ENCODE results near the gene CHMP3. TPM values are rescaled to one million over a fixed set of nuclear protein-coding genes. Genes with fewer than 3 reads are reported as not detected.
A peak's percentile ranks its signal among the peaks of the same experiment; 100 is the strongest.

The CHMP3 gene
- total and polyA plus RNA-seq, 2 of the 8 experiments (the other 6 are each of a cell fraction or from before 2014, with no cell fraction given), result 11.7 to 21.9 TPM

DNA sequence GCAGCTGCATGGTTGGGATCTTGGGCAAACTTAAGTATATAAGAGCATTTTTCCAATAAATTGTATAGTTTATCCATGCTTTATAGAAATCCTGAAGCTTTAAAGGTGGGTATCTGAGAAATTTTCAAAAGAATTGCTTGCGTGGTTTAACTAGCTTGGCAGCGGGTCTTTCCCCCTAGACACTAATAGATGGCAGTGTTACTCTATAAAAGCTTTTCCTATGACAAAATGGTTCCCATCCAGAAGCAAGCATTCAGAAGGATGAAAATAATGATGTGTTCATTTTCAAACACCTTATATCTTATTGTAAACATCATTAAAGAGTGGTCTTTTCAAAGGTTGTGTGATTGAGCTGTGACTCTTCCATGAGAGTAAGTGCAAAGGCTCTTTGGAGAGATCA lies 76.2 kb downstream of the CHMP3 start:
- no peaks in the 10 kb centered on the region for H3K79me1 ChIP-seq (ENCODE audit: low read depth, low read length)
- H3K79me2 ChIP-seq (ENCODE audit: control insufficient read depth in 1 of 2, insufficient read depth in 2 of 2, low read length in 2 of 2), result no peaks in the 10 kb centered on the region
- no peak overlapping the region for H2AK5ac ChIP-seq (ENCODE audit: low read depth, low read length)
- ChIA-PET CTCF (ENCODE audit: partially characterized antibody) (interaction anchor here (0.7 to 1.8 kb wide), 6 partner anchors 11 to 390 kb away, joined by 3 to 7 read pairs (median 3); no protein-coding TSS in a partner anchor), POLR2A (ENCODE audit: partially characterized antibody) (interaction anchor here (1.2 kb wide), 1 partner anchor 12 kb away, joined by 3 read pairs; no protein-coding TSS in a partner anchor)
- no peak overlapping the region for H3K4ac ChIP-seq (replicated peaks; ENCODE audit: insufficient read length, low read depth, low read length)
- no peak overlapping the region for H2BK5ac ChIP-seq (ENCODE audit: low read depth, low read length)
- no peak overlapping the region for H2BK120ac ChIP-seq (replicated peaks; ENCODE audit: low read depth, low read length)
- DNase-seq (ENCODE audit: low read depth in 1 of 2, low spot score in 2 of 2) (no peak), FAIRE-seq (no peak)
- no peaks in the 10 kb centered on the region for H3K23me2 ChIP-seq (ENCODE audit: low read depth, low read length)
- no peaks in the 10 kb centered on the region for H3K9me3 ChIP-seq (ENCODE audit: insufficient read depth in 2 of 2, low read depth in 1 of 2, low read length in 1 of 2)
- no peak overlapping the region for H3K4me2 ChIP-seq (ENCODE audit: insufficient read depth in 1 of 2, low read depth in 2 of 2, low read length in 2 of 2)
- H2BK15ac ChIP-seq (ENCODE audit: low read length), result no peak overlapping the region
- TF ChIP-seq CHD2 (IDR thresholded peaks at IDR 0.05; ENCODE audit: low read length), result no peak
- TF ChIP-seq RAD21 (IDR thresholded peaks at IDR 0.05 in 1 of 2, conservative IDR thresholded peaks at IDR 0.05 in 1 of 2; ENCODE audit: low read depth in 2 of 2, low read length in 2 of 2), result peak; percentile 10 to 24; a peak in 2 of 4 replicates
- peaks cover 2 to 3% of the 10 kb centered on the region in 2 experiments for H4K20me1 ChIP-seq (replicated peaks in 1 of 2; ENCODE audit: control insufficient read depth in 1 of 2, insufficient read depth in 2 of 2, low read length in 2 of 2)
- H3K56ac ChIP-seq (replicated peaks; ENCODE audit: insufficient read length, low read depth, low read length), result no peak overlapping the region
- no peak overlapping the region for H3K4me3 ChIP-seq (ENCODE audit: extremely low read depth in 1 of 4, insufficient read depth in 2 of 4, low read depth in 3 of 4, low read length in 4 of 4)
- H3K14ac ChIP-seq (ENCODE audit: insufficient read length), result no peak overlapping the region
- H4K5ac ChIP-seq (ENCODE audit: insufficient read length, low read depth, low read length), result no peak overlapping the region
- H3K23ac ChIP-seq (ENCODE audit: insufficient read length), result no peak overlapping the region
- no peak overlapping the region for H3K18ac ChIP-seq (ENCODE audit: extremely low read depth, low read length)
- no peak overlapping the region for H4K91ac ChIP-seq (replicated peaks; ENCODE audit: insufficient read length, low read length)
- no peak overlapping the region for H4K8ac ChIP-seq (ENCODE audit: extremely low read depth, insufficient read depth, low read length)
- no peak overlapping the region for H3K9ac ChIP-seq (replicated peaks in 1 of 4; ENCODE audit: extremely low read depth in 1 of 4, low read depth in 3 of 4, low read length in 3 of 4)
- H2AFZ ChIP-seq (ENCODE audit: low read length), result no peak overlapping the region
- peaks cover 26 to 77% (median 70%) of the 10 kb centered on the region in 4 experiments for H3K36me3 ChIP-seq (ENCODE audit: control insufficient read depth in 2 of 4, insufficient read depth in 4 of 4, low read length in 3 of 4)
- no peak overlapping the region for H2BK12ac ChIP-seq (ENCODE audit: low read depth, low read length)
- 92% methylated on average over 2 of the region's 2 CpGs; no CpG with 5 or more reads in 1 of the 2 experiments for WGBS, 2 experiments (ENCODE audit: extremely low coverage in 1 of 2, insufficient coverage in 1 of 2, insufficient read length in 1 of 2, insufficient replicate concordance in 2 of 2, low coverage in 1 of 2, low lambda C conversion rate in 2 of 2, missing lambda C conversion rate in 1 of 2)
- H3K4me1 ChIP-seq (replicated peaks in 1 of 4; ENCODE audit: control insufficient read depth in 3 of 4, insufficient read depth in 4 of 4, low read length in 3 of 4), result no peaks in the 10 kb centered on the region
- H3K27ac ChIP-seq (ENCODE audit: low read depth, low read length), result no peak overlapping the region
- no peak overlapping the region for H2BK20ac ChIP-seq (ENCODE audit: low read length)
- H3K27me3 ChIP-seq (replicated peaks in 1 of 4; ENCODE audit: control insufficient read depth in 3 of 4, extremely low read depth in 1 of 4, insufficient read depth in 3 of 4, low read length in 3 of 4), result no peaks in the 10 kb centered on the region

Measured in H1 (cell line).